Hypothalamus (tissue), 51 donors: ENCODE measurements around the gene OR4D9.

Experiments used
- DNase-seq, 51 donors: peaks; one replicate each; lab custom pipeline; 2025; lab: John Stamatoyannopoulos, UW

Gene OR4D9

GRCh38 chr11:59550368-59550841, 39.1 kb downstream of the OR4D9 start:
- DNase-seq, result peak in 50 of 51 donors; percentile 26 to 89 (median 60)

GRCh38 chr11:59550842-59551658, 39.7 kb downstream of the OR4D9 start:
- peak in 46 of 51 donors; percentile 11 to 92 (median 56) for DNase-seq

- peak in 12 of 51 donors; percentile 6 to 60 (median 16) for DNase-seq
These were observed 40.6 kb downstream of the OR4D9 start for GRCh38 chr11:59551659-59552521.

GRCh38 chr11:59552844-59553243, 41.5 kb downstream of the OR4D9 start:
- DNase-seq, result no peak

GRCh38 chr11:59553323-59553722, 42.0 kb downstream of the OR4D9 start:
- DNase-seq, result no peak

- DNase-seq, result peak in 4 of 51 donors; percentile 10 to 54 (median 40)
These were observed 44.3 kb downstream of the OR4D9 start for GRCh38 chr11:59555601-59556114.

- DNase-seq, result peak in 39 of 51 donors; percentile 7 to 80 (median 42)
These were observed 45.0 kb downstream of the OR4D9 start for GRCh38 chr11:59556115-59556916.

- DNase-seq, result peak in 2 of 51 donors; percentile 8 to 25
These were observed 45.6 kb downstream of the OR4D9 start for GRCh38 chr11:59556917-59557348.

GRCh38 chr11:59558270-59558643, 46.9 kb downstream of the OR4D9 start:
- no peak for DNase-seq

- DNase-seq, result peak in 3 of 51 donors; percentile 46 to 59 (median 51)
These were observed 48.5 kb downstream of the OR4D9 start for GRCh38 chr11:59559886-59560285.

- DNase-seq, result peak in 44 of 51 donors; percentile 21 to 92 (median 50)
These were observed 49.0 kb downstream of the OR4D9 start for GRCh38 chr11:59560290-59560701.

- peak in 49 of 51 donors; percentile 34 to 92 (median 63) for DNase-seq
These were observed 49.5 kb downstream of the OR4D9 start for GRCh38 chr11:59560702-59561473.

GRCh38 chr11:59562292-59562691, 51.0 kb downstream of the OR4D9 start:
- DNase-seq, result no peak
